K562 (cell line): Measurements from ENCODE around the gene RNASE4. TPM values are rescaled to one million over a fixed set of nuclear protein-coding genes. Genes with fewer than 3 reads are reported as not detected.

Source experiments
- ATAC-seq: fragments of 200-7000 bp; cut with Tn5 transposase; 3 replicates; pipeline ENCODE4 v1.9.1; 2020; ENCODE audit warnings: moderate library complexity
- BruUV-seq: library from RNA; stranded (reverse); fragments of 400-500 nt; replicated peaks from 2 replicates; lab custom pipeline; 2021; lab: Mats Ljungman, UMichigan
- CTCF ChIA-PET: fragments of 300-600 bp; formaldehyde crosslinking; extraction: SDS; loops from one replicate; lab custom pipeline; 2021; ENCODE audit warnings: low intra/inter-chr PET ratio; lab: Yijun Ruan, JAX
- POLR2A ChIA-PET: fragments of 300-600, 350-650 bp; sonication (Branson Sonifier 250); formaldehyde crosslinking; extraction: SDS; loops from one replicate; lab custom pipeline; 2021; ENCODE audit warnings: antibody characterized with exemption, inconsistent platforms; lab: Yijun Ruan, JAX
- DNase-seq, 4 experiments: peaks; one replicate each; pipeline versions ENCODE4 v3.0.0 to v3.0.0-alpha.2; 2011 to 2018; ENCODE audit warnings: low spot score in 3 of 4, mixed read lengths in 3 of 4; ENCODE audit errors: extremely low read depth in 1 of 4
- FAIRE-seq: peaks from 2 replicates; lab custom pipeline; 2011; peaks lifted over from hg19 to GRCh38; lab: Jason Lieb, UNC
- H2AFZ ChIP-seq: 2 replicates; pipeline ENCODE4 v1.6.0; 2011; ENCODE audit warnings: low read depth, low read length, control low read depth, inconsistent platforms
- H3K27ac ChIP-seq: fragments of 200-600 bp; 3 replicates; pipeline ENCODE4 v1.8.0; 2011; ENCODE audit warnings: low read depth, mild to moderate bottlenecking, control low read depth, inconsistent platforms, low read length, moderate library complexity, mixed read lengths; ENCODE audit errors: extremely low read depth
- H3K27me3 ChIP-seq, 2 experiments: fragments of 300-600 bp in 1 of 2; 2 replicates in 1 of 2; 3 replicates in 1 of 2; pipeline versions ENCODE4 v1.6.0 to v1.8.0; 2011; ENCODE audit warnings: inconsistent platforms in 2 of 2, low read length in 2 of 2, mild to moderate bottlenecking in 1 of 2, mixed read lengths in 1 of 2, moderate library complexity in 1 of 2; ENCODE audit not compliant: control insufficient read depth in 2 of 2, insufficient read depth in 2 of 2
- H3K36me3 ChIP-seq: fragments of 300-600 bp; 3 replicates; pipeline ENCODE4 v1.8.0; 2011; ENCODE audit warnings: mild to moderate bottlenecking, low read length, inconsistent platforms; ENCODE audit not compliant: control insufficient read depth, insufficient read depth
- H3K4me1 ChIP-seq, 2 experiments: fragments of 200-600 bp in 1 of 2; replicated peaks in 1 of 2; 2 replicates in 1 of 2; 3 replicates in 1 of 2; pipeline versions ENCODE4 v1.5.1 to v1.8.0; 2011; ENCODE audit warnings: inconsistent platforms in 2 of 2, low read length in 2 of 2, mild to moderate bottlenecking in 1 of 2, mixed read lengths in 1 of 2, moderate library complexity in 1 of 2; ENCODE audit not compliant: control insufficient read depth in 2 of 2, insufficient read depth in 2 of 2
- H3K4me2 ChIP-seq: 2 replicates; pipeline ENCODE4 v1.6.1; 2011; ENCODE audit warnings: low read length, control low read depth, inconsistent platforms, mixed read lengths; ENCODE audit not compliant: insufficient read depth
- H3K4me3 ChIP-seq: fragments of 200-600 bp; sonication (generic), shearing (Covaris generic); 2 replicates; pipeline ENCODE4 v1.5.1; 2016; ENCODE audit warnings: control low read depth, inconsistent platforms
- H3K79me2 ChIP-seq: fragments of 200-600 bp; 3 replicates; pipeline ENCODE4 v1.8.0; 2011; ENCODE audit warnings: low read length, inconsistent platforms; ENCODE audit not compliant: control insufficient read depth, insufficient read depth
- H3K9ac ChIP-seq, 2 experiments: 2 replicates each; pipeline versions ENCODE4 v1.6.0 to v1.6.1; 2011; ENCODE audit warnings: low read depth in 2 of 2, low read length in 2 of 2, control low read depth in 1 of 2, inconsistent platforms in 1 of 2, mild to moderate bottlenecking in 1 of 2, mixed read lengths in 1 of 2; ENCODE audit not compliant: insufficient read depth in 1 of 2
- H3K9me1 ChIP-seq: one replicate; pipeline ENCODE4 v1.6.0; 2011; ENCODE audit warnings: inconsistent platforms, mild to moderate bottlenecking, low read length, moderate library complexity; ENCODE audit not compliant: control insufficient read depth, insufficient read depth
- H3K9me3 ChIP-seq: replicated peaks from 2 replicates; pipeline ENCODE4 v1.5.1; 2011; ENCODE audit warnings: low read depth, low read length, inconsistent platforms; ENCODE audit not compliant: control insufficient read depth, insufficient read depth
- H4K20me1 ChIP-seq: replicated peaks from 2 replicates; pipeline ENCODE4 v1.6.1; 2011; ENCODE audit warnings: low read length, inconsistent platforms, mixed read lengths; ENCODE audit not compliant: control insufficient read depth, insufficient read depth
- HDAC1 ChIP-seq, 2 experiments: fragments of 450-650 bp; IDR thresholded peaks; 2 replicates each; pipeline ENCODE4 v1.6.1; 2016 to 2017; ENCODE audit warnings: inconsistent platforms in 1 of 2, mild to moderate bottlenecking in 1 of 2, moderate library complexity in 1 of 2
- HMBOX1 ChIP-seq: sonication (generic); IDR thresholded peaks from 2 replicates; pipeline ENCODE4 v1.6.1; 2016
- RAD21 ChIP-seq, 2 experiments: fragments of 250-450 bp in 1 of 2; fragments of 450-650 bp in 1 of 2; sonication (Bioruptor Pico) in 1 of 2; formaldehyde crosslinking in 1 of 2; IDR thresholded peaks in 1 of 2; conservative IDR thresholded peaks in 1 of 2; 2 replicates each; pipeline versions ENCODE4 v1.4.0 to v1.8.0; 2020 to 2022; ENCODE audit warnings: mild to moderate bottlenecking in 2 of 2, moderate library complexity in 1 of 2
- SNIP1 ChIP-seq: fragments of 450-650 bp; IDR thresholded peaks from 2 replicates; pipeline ENCODE4 v1.7.1; 2017; ENCODE audit warnings: low read depth, mild to moderate bottlenecking
- SNRNP70 ChIP-seq: fragments of 200-400 bp; formaldehyde crosslinking; optimal IDR thresholded peaks from 2 replicates; pipeline ENCODE3; 2017; ENCODE audit warnings: low read depth, low read length
- U2AF1 ChIP-seq: fragments of 200-400 bp; formaldehyde crosslinking; optimal IDR thresholded peaks from 2 replicates; pipeline ENCODE3; 2017; ENCODE audit warnings: mild to moderate bottlenecking, low read depth, low read length, moderate library complexity
- ZNF124 ChIP-seq: sonication (generic); formaldehyde crosslinking; IDR thresholded peaks from 2 replicates; pipeline ENCODE4 v1.8.1; 2022; ENCODE audit warnings: missing genetic modification reagents
- ZNF253 ChIP-seq: fragments of 250-450 bp; sonication (Bioruptor Pico); conservative IDR thresholded peaks from 2 replicates; pipeline ENCODE4 v1.6.1; 2021; ENCODE audit warnings: mild to moderate bottlenecking
- ZNF785 ChIP-seq: fragments of 250-450 bp; sonication (Bioruptor Pico); IDR thresholded peaks from 2 replicates; pipeline ENCODE4 v1.4.0; 2020; ENCODE audit warnings: mild to moderate bottlenecking
- WGBS: fragments of 100-300 bp; shearing (Covaris generic); methylation state at CpG from one replicate; pipeline ENCODE4 v1.1.6; 2016; ENCODE audit warnings: low coverage, mixed read lengths; ENCODE audit not compliant: insufficient coverage; ENCODE audit errors: missing lambda C conversion rate; 5-methylcytosine and 5-hydroxymethylcytosine counted together
- in situ Hi-C: fragments of 300-500 bp; cut with MboI; formaldehyde crosslinking; loops from 4 replicates; pipeline ENCODE4 v1.15.0; 2018; ENCODE audit warnings: inconsistent platforms, mixed read lengths
- intact Hi-C: fragments of 100-400 bp; cut with micrococcal nuclease; formaldehyde crosslinking; loops from 2 replicates; pipeline ENCODE4 v1.14.2; 2022
- polyA plus RNA-seq, 8 experiments: library from polyadenylated mRNA; depleted of rRNA in 4 of 8; stranded (reverse) in 5 of 8; unstranded in 3 of 8; fragments of >200 nt; fragmentation: Nextera tagmentation in 2 of 8; fragmentation: Illumina TruSeq in 1 of 8; extraction: Ambion mirVana in 2 of 8; extraction: Trizol in 1 of 8; gene quantifications; 2 replicates each; pipeline versions ENCODE4 v1.2.1 to v1.2.3, GENCODE V29; 2011 to 2014; ENCODE audit warnings: inconsistent platforms in 1 of 8, missing spikeins in 1 of 8
- total RNA-seq, 7 experiments: library from RNA; depleted of rRNA in 6 of 7; stranded (reverse); fragments of >200 nt in 6 of 7; fragmentation: Illumina TruSeq in 2 of 7; extraction: Trizol in 2 of 7; gene quantifications; 2 replicates each; pipeline versions ENCODE4 v1.2.1 to v1.2.3, GENCODE V29; 2011 to 2021; ENCODE audit warnings: low replicate concordance in 1 of 7
- TF ChIP-seq, protein P1 (sequence below): conservative IDR thresholded peaks from 2 replicates; pipeline ENCODE4 v1.6.1; 2011; ENCODE audit warnings: low read depth, mild to moderate bottlenecking, low read length; ENCODE audit not compliant: control insufficient read depth
- TF ChIP-seq, protein P2 (sequence below): fragments of 450-650 bp; formaldehyde crosslinking; IDR thresholded peaks from 2 replicates; pipeline ENCODE4 v1.4.0; 2022; ENCODE audit warnings: missing genetic modification characterization

Gene RNASE4
- total and polyA plus RNA-seq, 9 of the 15 experiments (the other 6 are each of a cell fraction or from before 2014, with no cell fraction given), result 0.09 to 0.22 (median 0.13) TPM; not detected in 2

GRCh38 chr14:20687362-20688166 is 3.2 kb downstream of the RNASE4 start (continued):
- TF ChIP-seq ZNF785 (CRISPR knock-in tag), result no peak
- TF ChIP-seq SNIP1, result no peak
- no peak for TF ChIP-seq HMBOX1

GRCh38 chr14:20688167-20688839 is 3.9 kb downstream of the RNASE4 start, which contains the start of gene ANG:
Gene ANG (plus strand): TSS chr14:20688764. CDS start chr14:20693565, 4,801 bp downstream.
- ChIA-PET CTCF (no interaction called here), POLR2A (interaction anchor here (0.8 kb wide), 1 partner anchor 58 kb away, joined by 3 read pairs; no protein-coding TSS in a partner anchor)
- FAIRE-seq (no peak), ATAC-seq (no peak), DNase-seq (no peak)
- Histone ChIP-seq H3K79me2 (no peaks in the 10 kb centered on the region), H3K9me3 (no peaks in the 10 kb centered on the region), H3K27ac (no peak within 1 kb of the TSS), H3K9ac (no peak within 1 kb of the TSS), H3K36me3 (no peaks in the 10 kb centered on the region), H3K4me1 (peaks cover 3 to 9% of the 10 kb centered on the region in 2 experiments; a peak in 2 of 5 replicates), H3K9me1 (no peaks in the 10 kb centered on the region), H3K4me2 (no peak within 1 kb of the TSS), H3K4me3 (no peak within 1 kb of the TSS), H3K27me3 (no peaks in the 10 kb centered on the region), H2AFZ (no peak within 1 kb of the TSS), H4K20me1 (peaks cover 5% of the 10 kb centered on the region; the same call in 1 of the 2 replicates)
- WGBS, result 24% methylated on average over 7 of the region's 7 CpGs
- in situ Hi-C loops, result no loop called here
- intact Hi-C loops, result no loop called here
- BruUV-seq, result no TSS peak
- TF ChIP-seq RAD21 (CRISPR knock-in tag; conservative IDR thresholded peaks at IDR 0.05 in 1 of 2, IDR thresholded peaks at IDR 0.05 in 1 of 2) (no peak), HDAC1 (IDR thresholded peaks at IDR 0.05) (no peak), ZNF124 (no peak), U2AF1 (no peak), ZNF253 (CRISPR knock-in tag) (no peak), SNRNP70 (no peak)
- TF ChIP-seq, protein P1, sequence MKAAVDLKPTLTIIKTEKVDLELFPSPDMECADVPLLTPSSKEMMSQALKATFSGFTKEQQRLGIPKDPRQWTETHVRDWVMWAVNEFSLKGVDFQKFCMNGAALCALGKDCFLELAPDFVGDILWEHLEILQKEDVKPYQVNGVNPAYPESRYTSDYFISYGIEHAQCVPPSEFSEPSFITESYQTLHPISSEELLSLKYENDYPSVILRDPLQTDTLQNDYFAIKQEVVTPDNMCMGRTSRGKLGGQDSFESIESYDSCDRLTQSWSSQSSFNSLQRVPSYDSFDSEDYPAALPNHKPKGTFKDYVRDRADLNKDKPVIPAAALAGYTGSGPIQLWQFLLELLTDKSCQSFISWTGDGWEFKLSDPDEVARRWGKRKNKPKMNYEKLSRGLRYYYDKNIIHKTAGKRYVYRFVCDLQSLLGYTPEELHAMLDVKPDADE, result no peak
- TF ChIP-seq, protein P2, sequence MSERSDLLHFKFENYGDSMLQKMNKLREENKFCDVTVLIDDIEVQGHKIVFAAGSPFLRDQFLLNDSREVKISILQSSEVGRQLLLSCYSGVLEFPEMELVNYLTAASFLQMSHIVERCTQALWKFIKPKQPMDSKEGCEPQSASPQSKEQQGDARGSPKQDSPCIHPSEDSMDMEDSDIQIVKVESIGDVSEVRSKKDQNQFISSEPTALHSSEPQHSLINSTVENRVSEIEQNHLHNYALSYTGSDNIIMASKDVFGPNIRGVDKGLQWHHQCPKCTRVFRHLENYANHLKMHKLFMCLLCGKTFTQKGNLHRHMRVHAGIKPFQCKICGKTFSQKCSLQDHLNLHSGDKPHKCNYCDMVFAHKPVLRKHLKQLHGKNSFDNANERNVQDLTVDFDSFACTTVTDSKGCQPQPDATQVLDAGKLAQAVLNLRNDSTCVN (CRISPR knock-in tag), result no peak
